Caco-2 (cell line): ENCODE data around the gene SIGMAR1. TPM values are rescaled to one million over a fixed set of nuclear protein-coding genes. Genes with fewer than 3 reads are reported as not detected.

Experiments used
- BruUV-seq: library from RNA; stranded (reverse); fragments of 400-500 nt; replicated peaks from 2 replicates; lab custom pipeline; 2021; lab: Mats Ljungman, UMichigan
- CTCF ChIA-PET: fragments of 300-600 bp; sonication (Branson Sonifier 250); formaldehyde crosslinking; loops from one replicate; lab custom pipeline; 2022; ENCODE audit warnings: antibody characterized with exemption; lab: Charles Lee
- POLR2A ChIA-PET: fragments of 300-600 bp; sonication (Branson Sonifier 250); formaldehyde crosslinking; loops from one replicate; lab custom pipeline; 2022; ENCODE audit warnings: antibody characterized with exemption; lab: Charles Lee
- DNase-seq, 2 experiments: peaks; one replicate each; pipeline versions ENCODE4 v3.0.0 to v3.0.0-alpha.2; 2020 to 2022
- H3K27me3 ChIP-seq: replicated peaks from 2 replicates; pipeline ENCODE4 v1.6.0; 2011; ENCODE audit warnings: low read length; ENCODE audit not compliant: control insufficient read depth, insufficient read depth
- H3K36me3 ChIP-seq: 2 replicates; pipeline ENCODE4 v1.5.1; 2011; ENCODE audit warnings: low read length; ENCODE audit not compliant: control insufficient read depth, insufficient read depth
- H3K4me1 ChIP-seq: fragments of 250-450 bp; sonication (Bioruptor Pico); 2 replicates; pipeline ENCODE4 v1.5.1; 2020; ENCODE audit warnings: mild to moderate bottlenecking
- H3K4me3 ChIP-seq: 2 replicates; pipeline ENCODE4 v1.5.1; 2011; ENCODE audit warnings: low read depth, mild to moderate bottlenecking, control low read depth, low read length
- H3K9me3 ChIP-seq: fragments of 250-450 bp; sonication (Bioruptor Pico); 2 replicates; pipeline ENCODE4 v1.5.1; 2020; ENCODE audit warnings: mild to moderate bottlenecking, moderate library complexity
- H3K27ac Mint-ChIP-seq: one replicate; pipeline ENCODE4 v1.8.0; 2022; ENCODE audit warnings: mixed read lengths; ENCODE audit not compliant: unreplicated experiment
- H3K27me3 Mint-ChIP-seq: one replicate; pipeline ENCODE4 v1.8.0; 2022; ENCODE audit warnings: mixed read lengths; ENCODE audit not compliant: insufficient read depth, unreplicated experiment
- H3K36me3 Mint-ChIP-seq: one replicate; pipeline ENCODE4 v1.8.0; 2022; ENCODE audit warnings: mild to moderate bottlenecking, mixed read lengths; ENCODE audit not compliant: insufficient read depth, unreplicated experiment
- H3K4me1 Mint-ChIP-seq: one replicate; pipeline ENCODE4 v1.8.0; 2022; ENCODE audit warnings: low read depth, mixed read lengths; ENCODE audit not compliant: unreplicated experiment
- H3K4me3 Mint-ChIP-seq: one replicate; pipeline ENCODE4 v1.8.0; 2022; ENCODE audit warnings: mild to moderate bottlenecking, moderate library complexity, mixed read lengths; ENCODE audit not compliant: unreplicated experiment
- H3K9me3 Mint-ChIP-seq: one replicate; pipeline ENCODE4 v1.8.0; 2022; ENCODE audit warnings: mixed read lengths; ENCODE audit not compliant: unreplicated experiment
- intact Hi-C: fragments of 100-400 bp; cut with micrococcal nuclease; formaldehyde crosslinking; loops from one replicate; pipeline ENCODE4 v1.10.0; 2022; ENCODE audit not compliant: unreplicated experiment
- total RNA-seq: library from RNA; stranded (reverse); gene quantifications from 2 replicates; pipeline ENCODE4 v1.2.3, GENCODE V29; 2022
- TF ChIP-seq, protein P1 (sequence below), 2 experiments: fragments of 200-600 bp in 1 of 2; IDR thresholded peaks; 1 replicate in 1 of 2; 2 replicates in 1 of 2; pipeline versions ENCODE4 v1.5.1 to v1.8.0; 2011 to 2022; ENCODE audit warnings: antibody characterized with exemption in 1 of 2, control low read depth in 1 of 2, inconsistent platforms in 1 of 2, low read depth in 1 of 2, low read length in 1 of 2, mild to moderate bottlenecking in 1 of 2, moderate library complexity in 1 of 2; ENCODE audit not compliant: insufficient read depth in 1 of 2, severe bottlenecking in 1 of 2, unreplicated experiment in 1 of 2

Gene SIGMAR1
- total RNA-seq, 1 experiment from 2014 or later: 102 TPM

DNA sequence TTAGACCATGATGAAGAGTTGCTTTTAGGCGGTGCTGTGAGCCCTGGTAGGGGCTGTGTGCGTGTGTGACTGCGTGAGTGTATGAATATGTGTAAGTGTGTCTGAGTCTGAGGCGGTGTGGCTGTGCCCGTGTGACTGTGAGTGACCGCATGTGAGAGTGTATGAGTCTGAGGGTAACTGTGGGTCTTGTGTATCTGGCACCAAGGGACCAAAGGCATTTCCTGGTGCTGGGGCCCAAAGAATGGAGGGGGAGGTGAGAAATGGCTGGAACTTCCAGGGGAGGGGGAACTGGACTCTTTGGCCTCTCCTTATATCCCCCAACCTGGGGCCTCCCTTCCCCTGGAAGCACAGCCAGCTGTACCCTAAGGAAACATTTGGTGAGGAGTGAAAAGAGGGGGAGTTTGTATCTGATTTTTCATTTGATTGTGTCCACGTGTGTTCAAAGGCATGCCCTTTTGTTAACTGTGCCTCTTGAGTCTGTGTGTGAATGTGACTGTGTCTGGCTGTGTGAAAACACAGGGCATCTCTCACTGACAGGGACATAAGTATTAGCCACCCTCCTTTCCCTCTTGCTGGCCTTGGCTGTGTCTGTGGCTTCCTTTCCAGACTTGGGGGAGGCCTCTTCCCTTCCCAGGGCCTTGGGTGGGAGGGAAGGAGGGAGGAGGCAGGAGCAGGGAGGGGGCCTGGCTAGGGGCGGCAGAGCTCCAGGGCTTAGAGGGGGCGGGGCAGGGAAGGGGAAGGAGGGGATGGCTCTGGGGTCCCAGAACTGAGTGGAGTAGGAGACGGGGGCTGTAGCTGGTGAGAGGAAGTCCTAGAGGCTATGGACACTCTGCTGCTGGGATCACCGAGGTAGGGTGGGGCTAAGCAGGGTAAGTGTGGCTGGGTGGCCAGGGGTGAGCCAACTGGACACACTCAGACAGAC lies 15.8 kb upstream of the SIGMAR1 start:
- Mint-ChIP-seq H3K27ac (peak overlapping the region; percentile 62), H3K4me1 (peaks cover 20% of the 10 kb centered on the region), H3K4me3 (peak overlapping the region; percentile 66), H3K27me3 (no peaks in the 10 kb centered on the region), H3K9me3 (no peaks in the 10 kb centered on the region), H3K36me3 (peaks cover 23% of the 10 kb centered on the region)
- intact Hi-C loops: loop anchor here (10.0 kb wide), 1 partner anchor 51 kb away; no protein-coding TSS in a partner anchor
- ChIA-PET POLR2A (interaction anchor here (2.6 kb wide), 1 partner anchor 16 kb away, joined by 11 read pairs; the partner anchor contains the start of gene SIGMAR1), CTCF (no interaction called here)
- no TSS peak for BruUV-seq
- Histone ChIP-seq H3K4me3 (no peak overlapping the region), H3K9me3 (no peaks in the 10 kb centered on the region), H3K4me1 (peaks cover 23% of the 10 kb centered on the region), H3K27me3 (no peaks in the 10 kb centered on the region), H3K36me3 (no peaks in the 10 kb centered on the region)
- TF ChIP-seq, protein P1, sequence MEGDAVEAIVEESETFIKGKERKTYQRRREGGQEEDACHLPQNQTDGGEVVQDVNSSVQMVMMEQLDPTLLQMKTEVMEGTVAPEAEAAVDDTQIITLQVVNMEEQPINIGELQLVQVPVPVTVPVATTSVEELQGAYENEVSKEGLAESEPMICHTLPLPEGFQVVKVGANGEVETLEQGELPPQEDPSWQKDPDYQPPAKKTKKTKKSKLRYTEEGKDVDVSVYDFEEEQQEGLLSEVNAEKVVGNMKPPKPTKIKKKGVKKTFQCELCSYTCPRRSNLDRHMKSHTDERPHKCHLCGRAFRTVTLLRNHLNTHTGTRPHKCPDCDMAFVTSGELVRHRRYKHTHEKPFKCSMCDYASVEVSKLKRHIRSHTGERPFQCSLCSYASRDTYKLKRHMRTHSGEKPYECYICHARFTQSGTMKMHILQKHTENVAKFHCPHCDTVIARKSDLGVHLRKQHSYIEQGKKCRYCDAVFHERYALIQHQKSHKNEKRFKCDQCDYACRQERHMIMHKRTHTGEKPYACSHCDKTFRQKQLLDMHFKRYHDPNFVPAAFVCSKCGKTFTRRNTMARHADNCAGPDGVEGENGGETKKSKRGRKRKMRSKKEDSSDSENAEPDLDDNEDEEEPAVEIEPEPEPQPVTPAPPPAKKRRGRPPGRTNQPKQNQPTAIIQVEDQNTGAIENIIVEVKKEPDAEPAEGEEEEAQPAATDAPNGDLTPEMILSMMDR (IDR thresholded peaks at IDR 0.05; ENCODE audit: insufficient read depth in 1 of 2, low read depth in 1 of 2, low read length in 1 of 2, severe bottlenecking in 1 of 2, unreplicated experiment in 1 of 2): no peak
- no peak for DNase-seq

DNA sequence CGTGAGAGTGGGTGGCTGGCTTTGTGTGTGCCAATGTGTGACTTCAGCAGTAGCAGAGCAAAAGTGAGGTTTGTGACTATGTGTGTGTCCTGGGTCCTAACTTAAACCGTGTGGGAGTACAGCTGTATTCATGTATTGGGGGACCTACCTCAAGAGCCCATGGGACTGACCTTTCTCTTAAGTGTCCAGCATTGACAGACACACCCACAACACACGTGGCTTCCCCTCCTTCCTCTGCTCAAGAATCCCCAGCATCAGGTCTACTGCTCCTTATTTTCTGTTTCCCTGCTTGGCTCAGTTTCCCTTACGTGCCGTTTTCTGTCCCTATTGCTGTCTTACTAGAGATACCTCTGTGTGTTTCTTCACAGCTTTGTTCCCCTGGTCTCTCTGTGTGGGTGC lies 15.0 kb upstream of the SIGMAR1 start:
- Histone ChIP-seq H3K36me3 (no peaks in the 10 kb centered on the region), H3K4me1 (peaks cover 25% of the 10 kb centered on the region), H3K4me3 (peak overlapping the region; percentile 2; the same call in 1 of the 2 replicates), H3K9me3 (no peaks in the 10 kb centered on the region), H3K27me3 (no peaks in the 10 kb centered on the region)
- TF ChIP-seq, protein P1 (IDR thresholded peaks at IDR 0.05; ENCODE audit: insufficient read depth in 1 of 2, low read depth in 1 of 2, low read length in 1 of 2, severe bottlenecking in 1 of 2, unreplicated experiment in 1 of 2): no peak
- POLR2A ChIA-PET: interaction anchor here (2.6 kb wide), 1 partner anchor 15 kb away, joined by 11 read pairs; the partner anchor contains the start of gene SIGMAR1
- no TSS peak for BruUV-seq
- H3K4me1 Mint-ChIP-seq: peaks cover 26% of the 10 kb centered on the region
- H3K4me3 Mint-ChIP-seq: peak overlapping the region; percentile 66
- H3K27ac Mint-ChIP-seq: peak overlapping the region; percentile 62
- no peaks in the 10 kb centered on the region for H3K27me3 Mint-ChIP-seq
- no peaks in the 10 kb centered on the region for H3K9me3 Mint-ChIP-seq
- DNase-seq: no peak
- CTCF ChIA-PET: no interaction called here
- intact Hi-C loops: loop anchor here (1.0 to 10.0 kb wide), 4 partner anchors 8 to 52 kb away; partner anchors contain the start of gene SIGMAR1
- peaks cover 28% of the 10 kb centered on the region for H3K36me3 Mint-ChIP-seq

DNA sequence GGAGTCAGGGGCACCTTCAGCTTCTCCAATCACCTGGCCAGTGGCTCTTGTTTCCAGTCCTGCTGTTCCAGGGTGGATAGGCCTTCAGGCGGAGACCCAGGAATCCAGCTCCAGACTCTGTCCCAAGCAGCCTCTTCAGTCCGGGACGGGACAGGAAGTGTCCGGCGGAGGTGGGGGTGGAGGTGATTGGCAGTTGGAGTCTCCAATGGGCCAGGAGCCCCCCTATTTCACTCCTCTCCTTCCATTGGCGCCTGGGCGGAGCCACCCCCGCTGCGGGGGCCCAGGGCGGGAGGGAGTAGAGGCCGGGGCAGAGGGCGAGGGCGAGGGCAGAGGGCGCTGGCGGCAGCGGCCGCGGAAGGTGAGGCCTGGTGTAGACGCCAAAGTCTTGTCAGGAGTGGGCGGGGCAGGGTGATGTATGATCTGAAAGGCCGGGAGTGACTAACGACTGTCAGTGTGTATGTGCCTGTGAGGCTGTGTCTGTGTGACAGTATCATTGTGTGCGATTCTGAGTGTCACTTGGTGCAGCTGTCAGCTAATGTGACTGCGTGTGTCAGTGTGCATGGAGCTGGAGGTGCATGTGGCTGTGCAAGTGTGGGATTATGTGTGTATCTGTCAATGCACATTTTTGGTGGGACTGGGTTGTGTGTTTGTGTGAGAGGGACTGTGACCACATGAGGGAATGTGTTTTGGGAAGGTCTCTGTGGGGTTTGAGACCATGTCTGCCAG lies 14.5 kb upstream of the SIGMAR1 start, which contains the start of gene IL11RA:
TSS of gene IL11RA (plus strand) at position 310 of the 726 bp plus-strand sequence. CDS start 3,033 bp downstream, outside the sequence.
- Mint-ChIP-seq H3K9me3 (no peaks in the 10 kb centered on the region), H3K4me1 (peaks cover 30% of the 10 kb centered on the region), H3K27me3 (no peaks in the 10 kb centered on the region), H3K36me3 (peaks cover 28% of the 10 kb centered on the region), H3K4me3 (peak within 1 kb of the TSS; percentile 66), H3K27ac (peak within 1 kb of the TSS; percentile 62)
- intact Hi-C loops: loop anchor here (1.0 to 10.0 kb wide), 4 partner anchors 8 to 53 kb away; partner anchors contain the start of gene SIGMAR1
- Histone ChIP-seq H3K36me3 (no peaks in the 10 kb centered on the region), H3K27me3 (no peaks in the 10 kb centered on the region), H3K4me1 (peaks cover 30% of the 10 kb centered on the region), H3K4me3 (peak within 1 kb of the TSS; percentile 31), H3K9me3 (no peaks in the 10 kb centered on the region)
- ChIA-PET POLR2A (interaction anchor here (0.7 to 2.6 kb wide), 4 partner anchors 13 to 129 kb away, joined by 3 to 11 read pairs (median 4); partner anchors contain the start of gene SIGMAR1), CTCF (interaction anchor here (1.4 kb wide), 3 partner anchors 10 to 18 kb away, joined by 4 to 5 read pairs (median 5); partner anchors contain the start of gene SIGMAR1)
- no TSS peak for BruUV-seq
- TF ChIP-seq, protein P1 (IDR thresholded peaks at IDR 0.05; ENCODE audit: insufficient read depth in 1 of 2, low read depth in 1 of 2, low read length in 1 of 2, severe bottlenecking in 1 of 2, unreplicated experiment in 1 of 2): peak in 1 of 2 experiments; percentile 20
- DNase-seq: peak; percentile 97 to 98
